ENCODE results near the gene PIK3IP1.

DNA sequence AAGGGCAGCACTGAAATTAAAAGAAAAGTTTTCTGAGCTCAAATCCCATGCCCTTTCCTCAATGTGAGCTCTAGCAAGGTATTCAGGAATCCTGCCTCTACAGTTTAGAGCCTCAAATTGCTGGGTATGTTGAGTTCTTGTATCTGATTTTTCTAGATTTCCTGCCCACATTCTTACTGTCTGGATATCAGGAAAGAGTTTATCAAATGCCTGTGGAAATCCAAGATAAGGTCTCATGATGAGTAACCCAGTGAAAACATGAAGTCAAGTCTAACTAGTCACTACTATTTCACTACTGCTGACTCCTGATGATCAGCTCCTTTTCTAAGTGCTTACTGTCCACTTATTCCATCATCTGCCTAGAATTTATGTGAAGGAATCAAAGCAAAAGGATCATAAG lies 50.4 kb downstream of the PIK3IP1 start:
- no peak for TF ChIP-seq EZH2 (IDR thresholded peaks at IDR 0.05; ENCODE audit: borderline replicate concordance)
- TF ChIP-seq, protein P1, sequence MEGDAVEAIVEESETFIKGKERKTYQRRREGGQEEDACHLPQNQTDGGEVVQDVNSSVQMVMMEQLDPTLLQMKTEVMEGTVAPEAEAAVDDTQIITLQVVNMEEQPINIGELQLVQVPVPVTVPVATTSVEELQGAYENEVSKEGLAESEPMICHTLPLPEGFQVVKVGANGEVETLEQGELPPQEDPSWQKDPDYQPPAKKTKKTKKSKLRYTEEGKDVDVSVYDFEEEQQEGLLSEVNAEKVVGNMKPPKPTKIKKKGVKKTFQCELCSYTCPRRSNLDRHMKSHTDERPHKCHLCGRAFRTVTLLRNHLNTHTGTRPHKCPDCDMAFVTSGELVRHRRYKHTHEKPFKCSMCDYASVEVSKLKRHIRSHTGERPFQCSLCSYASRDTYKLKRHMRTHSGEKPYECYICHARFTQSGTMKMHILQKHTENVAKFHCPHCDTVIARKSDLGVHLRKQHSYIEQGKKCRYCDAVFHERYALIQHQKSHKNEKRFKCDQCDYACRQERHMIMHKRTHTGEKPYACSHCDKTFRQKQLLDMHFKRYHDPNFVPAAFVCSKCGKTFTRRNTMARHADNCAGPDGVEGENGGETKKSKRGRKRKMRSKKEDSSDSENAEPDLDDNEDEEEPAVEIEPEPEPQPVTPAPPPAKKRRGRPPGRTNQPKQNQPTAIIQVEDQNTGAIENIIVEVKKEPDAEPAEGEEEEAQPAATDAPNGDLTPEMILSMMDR (IDR thresholded peaks at IDR 0.05; ENCODE audit: poor library complexity): peak; percentile 19

Data from hepatocyte (in vitro differentiated cells).